HG03097 (cell line): ENCODE measurements around the gene RTTN.
"Not testable (repeated sequence)": the region's sequence is repeated elsewhere in the genome, so short reads cannot be mapped to it uniquely, and the experiment has no call there.

ENCODE experiments used
- ATAC-seq: cut with Tn5 transposase; IDR thresholded peaks from one replicate; pipeline ENCODE4 v1.9.1; 2021; ENCODE audit not compliant: unreplicated experiment, low FRiP score

Gene RTTN

DNA sequence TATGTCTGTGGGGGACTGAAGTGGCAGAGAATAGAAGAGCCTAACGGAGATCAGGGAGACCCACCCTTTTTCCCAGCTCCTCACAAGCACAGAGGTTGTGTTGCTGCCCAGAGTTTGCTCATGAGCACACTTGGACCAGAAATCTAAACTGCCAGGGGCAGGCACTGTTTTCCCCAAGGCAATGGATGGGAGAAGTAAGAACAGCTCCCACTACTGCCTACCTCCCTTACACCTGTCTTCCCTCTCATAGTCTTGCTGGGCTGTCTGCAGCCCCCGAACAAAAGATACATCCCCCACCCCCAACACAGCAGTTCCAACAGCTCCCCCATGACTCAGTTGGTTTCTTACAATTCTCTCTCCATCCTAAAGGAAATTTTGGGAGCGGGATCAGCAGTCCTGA, 209.7 kb downstream of the RTTN start:
- no peak for ATAC-seq

GRCh38 chr18:69992776-69993175, 212.7 kb downstream of the RTTN start:
- no peak for ATAC-seq

DNA sequence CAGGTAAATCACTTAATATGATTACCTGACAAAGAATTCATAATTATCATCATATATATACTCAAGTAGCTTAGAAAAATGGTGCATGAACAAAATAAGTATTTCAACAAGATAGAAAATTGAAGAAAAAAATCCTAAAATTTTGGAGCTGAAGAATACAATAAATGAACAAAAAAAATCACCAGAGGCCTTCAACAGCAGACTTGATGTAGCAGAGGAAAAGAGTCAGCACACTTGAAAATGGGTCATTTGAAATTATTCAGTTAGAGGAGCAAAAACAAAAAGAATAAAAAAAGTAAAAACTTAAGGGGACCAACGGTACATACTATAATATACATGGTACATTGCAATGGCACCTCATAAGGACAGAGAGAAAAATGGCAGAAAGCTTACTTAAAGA, 217.6 kb downstream of the RTTN start:
- no peak for ATAC-seq

DNA sequence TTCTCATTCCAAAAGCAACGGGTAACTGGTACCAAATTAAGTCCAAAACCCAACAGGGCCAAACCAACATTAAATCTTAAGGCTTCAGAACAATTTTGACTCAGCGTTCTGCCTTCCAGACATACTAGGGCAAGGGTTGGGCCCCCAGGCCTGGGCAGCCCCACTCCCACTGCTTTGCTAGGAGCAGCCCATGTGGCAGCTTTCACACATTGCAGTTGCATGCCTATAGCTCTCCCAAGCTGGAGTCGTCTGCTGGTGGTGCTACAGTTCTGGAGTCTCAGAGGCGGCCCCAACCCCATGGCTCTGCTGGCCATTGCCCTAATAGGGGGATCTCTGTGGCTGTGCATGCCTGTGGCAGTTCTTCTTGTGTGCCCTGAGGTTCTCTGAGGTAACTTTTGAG, 220.2 kb downstream of the RTTN start:
- ATAC-seq, result no peak

GRCh38 chr18:69982417-69982816, 223.1 kb downstream of the RTTN start:
- ATAC-seq, result no peak

DNA sequence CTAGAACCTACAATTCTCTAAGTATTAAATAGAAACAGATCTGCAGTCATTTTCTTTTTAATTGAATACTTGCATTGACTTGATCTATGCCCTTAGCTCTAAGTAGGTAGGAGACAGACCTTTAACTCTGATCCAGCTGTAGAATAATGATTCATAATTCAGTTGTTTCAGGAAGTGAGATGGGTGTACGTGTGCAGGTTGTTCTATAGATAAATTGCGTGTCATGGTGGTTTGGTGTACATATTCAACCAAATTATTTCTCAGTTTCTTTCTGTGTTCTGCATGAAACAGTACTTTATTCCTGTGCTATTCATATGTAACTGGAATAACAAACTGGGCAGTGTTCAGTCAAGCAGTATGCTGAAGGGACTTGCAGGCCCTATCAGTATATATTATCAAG, 223.5 kb downstream of the RTTN start:
- peak; percentile 53 for ATAC-seq

- ATAC-seq, result peak; percentile 41
Observed at GRCh38 chr18:69980982-69981804, 224.3 kb downstream of the RTTN start.

GRCh38 chr18:69980509-69980908, 225.0 kb downstream of the RTTN start:
- ATAC-seq, result no peak

DNA sequence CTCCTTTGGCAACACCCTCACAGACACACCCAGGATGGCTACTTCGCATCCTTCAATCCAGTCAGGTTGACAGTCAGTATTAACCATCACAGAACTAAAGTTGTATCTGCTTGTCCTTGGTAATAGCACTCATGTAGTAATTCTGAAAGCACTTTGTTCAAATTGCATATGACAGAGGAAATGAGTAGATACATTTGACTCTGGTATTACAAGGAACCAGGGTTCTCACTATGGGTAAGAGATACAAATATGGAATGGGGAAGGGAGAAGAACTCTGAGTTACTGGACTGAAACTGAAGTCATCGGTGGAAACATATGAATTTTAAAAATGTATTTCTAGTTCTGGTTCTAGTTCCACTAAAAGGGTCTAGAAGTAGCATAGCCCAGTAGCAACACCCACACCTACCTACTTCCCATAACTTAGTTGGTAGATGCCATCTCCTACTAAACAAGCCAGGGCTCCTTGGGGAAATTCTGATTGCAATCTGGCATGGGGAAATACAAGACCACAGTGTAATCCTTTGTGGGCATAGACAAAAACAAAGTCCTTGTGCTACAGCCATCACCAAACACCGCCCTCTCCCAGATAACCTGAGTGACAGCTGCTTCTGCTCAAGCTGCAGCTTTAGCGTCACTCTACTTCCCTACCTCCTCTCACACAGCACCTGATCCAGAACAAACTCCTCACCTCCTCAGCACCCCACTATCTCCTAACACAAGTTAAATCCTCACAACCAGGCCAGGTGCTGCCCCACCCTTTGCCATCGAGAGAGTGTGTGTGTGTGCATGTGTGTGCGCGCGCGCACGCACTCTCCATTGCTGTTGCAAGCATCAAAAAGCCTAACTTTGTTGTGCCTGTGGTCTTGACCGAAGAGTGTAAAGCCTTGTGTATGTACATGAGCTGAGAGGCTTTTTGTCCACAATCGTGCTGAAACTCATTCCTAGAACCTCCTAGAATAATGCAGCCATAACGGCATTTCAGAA, 226.5 kb downstream of the RTTN start:
- ATAC-seq, result no peak

DNA sequence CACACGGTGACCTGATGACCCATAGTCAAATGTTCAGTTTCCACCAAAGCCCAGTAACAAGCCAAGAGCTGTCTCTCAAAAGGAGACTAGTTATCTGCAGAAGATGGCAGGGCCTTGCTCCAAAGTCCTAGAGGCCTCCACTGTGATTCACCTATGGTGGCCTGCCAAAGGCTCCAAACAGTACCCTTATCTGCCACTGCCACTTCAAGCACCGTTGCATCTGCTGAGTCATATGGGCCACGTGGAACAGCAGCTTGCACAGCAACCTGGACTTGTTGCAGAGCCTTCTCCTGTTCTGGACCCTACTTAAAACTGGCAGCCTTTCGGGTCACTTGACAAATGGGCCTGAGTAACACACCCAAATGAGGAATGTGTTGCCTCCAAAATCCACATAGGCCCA, 230.2 kb downstream of the RTTN start:
- ATAC-seq, result not testable (repeated sequence)

- no peak for ATAC-seq
Observed at GRCh38 chr18:69974365-69974764, 231.1 kb downstream of the RTTN start.

DNA sequence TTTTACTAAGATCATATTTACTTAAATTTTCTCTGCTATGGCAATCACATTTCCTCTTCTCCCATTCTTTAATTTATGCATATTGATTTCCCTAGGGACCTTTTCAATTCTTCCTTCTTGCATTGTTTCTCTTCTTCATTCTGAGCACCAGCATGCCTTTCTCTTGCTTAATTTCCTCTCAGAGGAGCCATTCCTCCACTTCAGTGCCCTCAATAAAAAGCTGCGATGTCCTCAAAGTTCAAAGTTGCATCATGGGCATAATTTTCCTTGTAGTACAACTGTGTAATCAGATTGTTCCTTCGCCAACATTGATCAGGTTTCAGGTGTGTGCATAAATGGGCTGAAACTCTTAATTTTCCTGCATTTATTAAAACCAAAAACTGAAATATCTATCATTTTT, 236.0 kb downstream of the RTTN start:
- no peak for ATAC-seq

- ATAC-seq, result peak; percentile 67
Observed at GRCh38 chr18:69968039-69968438, 237.4 kb downstream of the RTTN start.

DNA sequence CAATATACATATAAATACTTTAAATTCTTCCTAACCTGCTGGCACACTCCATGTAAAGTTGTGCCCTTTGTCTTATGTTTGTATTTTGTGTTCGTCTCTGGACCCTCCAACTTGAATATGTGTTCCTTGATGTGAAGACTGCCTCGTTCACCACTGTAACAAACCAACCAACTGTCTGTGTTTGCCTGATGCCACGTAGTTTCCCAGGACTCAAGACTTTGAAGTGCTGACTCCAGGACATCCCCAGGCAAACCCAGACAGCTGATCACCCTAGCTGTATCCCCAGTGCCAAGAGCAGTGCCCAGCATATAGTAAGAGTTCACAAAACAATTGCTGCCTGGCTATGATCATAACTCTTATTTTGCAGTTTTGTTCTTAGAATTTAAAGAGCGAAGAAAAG, 242.3 kb downstream of the RTTN start:
- ATAC-seq, result no peak

DNA sequence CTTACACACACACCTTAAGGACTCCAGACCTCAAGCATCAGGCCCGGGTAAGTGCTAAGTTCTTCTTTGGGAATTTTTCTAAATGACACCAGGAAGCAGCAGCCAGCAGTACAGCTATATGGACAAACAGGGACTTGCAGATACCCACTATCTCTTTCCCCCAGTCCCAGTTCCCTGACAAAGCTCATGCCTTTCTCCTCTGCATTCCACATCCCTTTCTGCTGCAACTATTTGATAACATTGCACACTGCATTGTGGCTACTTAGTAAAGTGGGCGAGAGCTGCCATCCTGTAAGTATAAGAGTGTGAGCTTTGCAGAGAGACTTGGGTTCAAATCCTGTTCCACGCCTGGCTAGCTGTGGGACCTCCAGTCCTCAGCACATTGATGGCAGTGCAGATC, 243.8 kb downstream of the RTTN start:
- no peak for ATAC-seq

- peak; percentile 43 for ATAC-seq
Observed at GRCh38 chr18:69958422-69958821, 247.1 kb downstream of the RTTN start.

- ATAC-seq, result no peak
Observed at GRCh38 chr18:69957747-69958146, 247.7 kb downstream of the RTTN start.

- no peak for ATAC-seq
Observed at GRCh38 chr18:69956665-69957620, 248.5 kb downstream of the RTTN start.

DNA sequence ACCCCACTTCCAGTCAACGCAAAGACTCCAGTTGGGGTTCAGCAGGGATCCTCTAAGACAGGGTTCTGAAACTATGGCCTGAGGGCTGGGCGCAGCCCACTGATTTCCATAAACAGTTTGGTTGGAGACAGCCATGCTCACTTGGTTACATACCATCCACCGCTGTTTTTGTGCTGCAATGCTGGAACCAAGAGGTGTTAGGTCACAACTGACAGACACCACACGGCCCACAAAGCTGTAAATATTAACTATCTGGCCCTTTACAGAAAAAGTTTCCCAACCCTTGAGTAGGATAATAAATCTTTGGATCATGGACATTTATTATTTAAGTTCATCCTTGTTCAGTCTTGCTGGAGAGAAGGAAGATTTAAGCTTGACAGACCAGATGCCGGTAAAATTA, 249.4 kb downstream of the RTTN start:
- ATAC-seq, result no peak

- no peak for ATAC-seq
Observed at GRCh38 chr18:69954719-69955480, 250.6 kb downstream of the RTTN start.
